HepG2 (cell line): ENCODE data around the gene ERLIN1.

Source experiments
- FOXK2 ChIP-seq: fragments of 450-650 bp; IDR thresholded peaks from 2 replicates; pipeline ENCODE4 v1.6.1; 2016
- FOXP4 ChIP-seq: sonication (generic); formaldehyde crosslinking; IDR thresholded peaks from 2 replicates; pipeline ENCODE4 v1.4.0; 2020; ENCODE audit warnings: missing genetic modification reagents
- POLR2A ChIP-seq, 2 experiments: IDR thresholded peaks; 2 replicates each; pipeline ENCODE4 v1.6.1; 2011; ENCODE audit warnings: low read depth in 2 of 2, low read length in 2 of 2, mild to moderate bottlenecking in 1 of 2, moderate library complexity in 1 of 2; ENCODE audit not compliant: insufficient read depth in 1 of 2
- TBP ChIP-seq: sonication (generic); formaldehyde crosslinking; IDR thresholded peaks from 2 replicates; pipeline ENCODE4 v1.5.0; 2020; ENCODE audit warnings: missing genetic modification reagents
- TCF7L2 ChIP-seq: IDR thresholded peaks from 2 replicates; pipeline ENCODE4 v1.6.1; 2011; ENCODE audit warnings: mild to moderate bottlenecking, low read depth, low read length, moderate library complexity
- ZNF234 ChIP-seq: sonication (generic); formaldehyde crosslinking; conservative IDR thresholded peaks from 2 replicates; pipeline ENCODE4 v1.5.1; 2020; ENCODE audit warnings: mild to moderate bottlenecking, missing genetic modification reagents
- ZNF501 ChIP-seq: sonication (generic); formaldehyde crosslinking; IDR thresholded peaks from 2 replicates; pipeline ENCODE4 v1.5.1; 2020; ENCODE audit warnings: mild to moderate bottlenecking, moderate library complexity, missing genetic modification reagents
- ZNF609 ChIP-seq: sonication (generic); formaldehyde crosslinking; IDR thresholded peaks from 2 replicates; pipeline ENCODE4 v1.4.0; 2020; ENCODE audit warnings: mild to moderate bottlenecking, missing genetic modification reagents, borderline replicate concordance
- ZNF619 ChIP-seq: sonication (generic); formaldehyde crosslinking; IDR thresholded peaks from 2 replicates; pipeline ENCODE4 v1.4.0; 2020; ENCODE audit warnings: mild to moderate bottlenecking, missing genetic modification reagents
- TF ChIP-seq, protein P1 (sequence below), 2 experiments: IDR thresholded peaks; 2 replicates each; pipeline ENCODE4 v1.6.1; 2011 to 2012; ENCODE audit warnings: low read length in 2 of 2, borderline replicate concordance in 1 of 2, low read depth in 1 of 2, mild to moderate bottlenecking in 1 of 2, moderate library complexity in 1 of 2

DNA sequence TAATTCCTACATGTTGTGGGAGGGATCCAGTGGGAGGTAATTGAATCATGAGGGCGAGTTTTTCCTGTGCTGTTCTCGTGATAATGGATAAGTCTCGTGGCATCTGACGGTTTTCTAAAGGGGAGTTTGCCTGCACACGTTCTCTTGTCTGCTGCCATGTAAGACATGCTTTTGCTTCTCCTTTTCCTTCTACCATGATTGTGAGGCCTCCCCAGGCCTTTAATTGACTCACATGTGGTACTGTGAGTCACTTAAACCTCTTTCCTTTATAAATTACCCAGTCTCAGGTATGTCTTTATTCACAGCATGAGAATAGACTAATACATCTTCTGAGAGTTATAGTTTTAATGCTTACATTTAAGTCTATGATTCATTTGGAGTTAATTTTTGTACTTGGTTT lies 81.5 kb downstream of the ERLIN1 start:
- TF ChIP-seq POLR2A (IDR thresholded peaks at IDR 0.05; ENCODE audit: insufficient read depth in 1 of 2, low read depth in 2 of 2, low read length in 2 of 2), result no peak
- no peak for TF ChIP-seq ZNF234 (CRISPR knock-in tag)
- no peak for TF ChIP-seq ZNF619 (CRISPR knock-in tag)
- TF ChIP-seq, protein P1, sequence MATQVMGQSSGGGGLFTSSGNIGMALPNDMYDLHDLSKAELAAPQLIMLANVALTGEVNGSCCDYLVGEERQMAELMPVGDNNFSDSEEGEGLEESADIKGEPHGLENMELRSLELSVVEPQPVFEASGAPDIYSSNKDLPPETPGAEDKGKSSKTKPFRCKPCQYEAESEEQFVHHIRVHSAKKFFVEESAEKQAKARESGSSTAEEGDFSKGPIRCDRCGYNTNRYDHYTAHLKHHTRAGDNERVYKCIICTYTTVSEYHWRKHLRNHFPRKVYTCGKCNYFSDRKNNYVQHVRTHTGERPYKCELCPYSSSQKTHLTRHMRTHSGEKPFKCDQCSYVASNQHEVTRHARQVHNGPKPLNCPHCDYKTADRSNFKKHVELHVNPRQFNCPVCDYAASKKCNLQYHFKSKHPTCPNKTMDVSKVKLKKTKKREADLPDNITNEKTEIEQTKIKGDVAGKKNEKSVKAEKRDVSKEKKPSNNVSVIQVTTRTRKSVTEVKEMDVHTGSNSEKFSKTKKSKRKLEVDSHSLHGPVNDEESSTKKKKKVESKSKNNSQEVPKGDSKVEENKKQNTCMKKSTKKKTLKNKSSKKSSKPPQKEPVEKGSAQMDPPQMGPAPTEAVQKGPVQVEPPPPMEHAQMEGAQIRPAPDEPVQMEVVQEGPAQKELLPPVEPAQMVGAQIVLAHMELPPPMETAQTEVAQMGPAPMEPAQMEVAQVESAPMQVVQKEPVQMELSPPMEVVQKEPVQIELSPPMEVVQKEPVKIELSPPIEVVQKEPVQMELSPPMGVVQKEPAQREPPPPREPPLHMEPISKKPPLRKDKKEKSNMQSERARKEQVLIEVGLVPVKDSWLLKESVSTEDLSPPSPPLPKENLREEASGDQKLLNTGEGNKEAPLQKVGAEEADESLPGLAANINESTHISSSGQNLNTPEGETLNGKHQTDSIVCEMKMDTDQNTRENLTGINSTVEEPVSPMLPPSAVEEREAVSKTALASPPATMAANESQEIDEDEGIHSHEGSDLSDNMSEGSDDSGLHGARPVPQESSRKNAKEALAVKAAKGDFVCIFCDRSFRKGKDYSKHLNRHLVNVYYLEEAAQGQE (IDR thresholded peaks at IDR 0.05; ENCODE audit: borderline replicate concordance in 1 of 2, low read depth in 1 of 2, low read length in 2 of 2), result no peak
- TF ChIP-seq FOXP4 (CRISPR knock-in tag), result no peak
- no peak for TF ChIP-seq TCF7L2
- TF ChIP-seq FOXK2, result no peak
- no peak for TF ChIP-seq TBP (CRISPR knock-in tag)
- TF ChIP-seq ZNF609 (CRISPR knock-in tag), result no peak
- TF ChIP-seq ZNF501 (CRISPR knock-in tag), result no peak
